Embryonic facial prominence (tissue), 1 donor: ENCODE results near the gene SHBG.
"Not testable (repeated sequence)": the region's sequence is repeated elsewhere in the genome, so short reads cannot be mapped to it uniquely, and the experiment has no call there.

Source experiments
- DNase-seq: peaks from one replicate; pipeline ENCODE4 v3.0.0-alpha.2; 2016; ENCODE audit errors: extremely low spot score

The SHBG gene

GRCh38 chr17:7611635-7612293 lies 18.2 kb upstream of the SHBG start:
- no peak for DNase-seq

- DNase-seq, result no peak
Measured at GRCh38 chr17:7612294-7612640, 17.7 kb upstream of the SHBG start.

GRCh38 chr17:7613769-7614424 lies 16.0 kb upstream of the SHBG start:
- DNase-seq, result no peak

DNA sequence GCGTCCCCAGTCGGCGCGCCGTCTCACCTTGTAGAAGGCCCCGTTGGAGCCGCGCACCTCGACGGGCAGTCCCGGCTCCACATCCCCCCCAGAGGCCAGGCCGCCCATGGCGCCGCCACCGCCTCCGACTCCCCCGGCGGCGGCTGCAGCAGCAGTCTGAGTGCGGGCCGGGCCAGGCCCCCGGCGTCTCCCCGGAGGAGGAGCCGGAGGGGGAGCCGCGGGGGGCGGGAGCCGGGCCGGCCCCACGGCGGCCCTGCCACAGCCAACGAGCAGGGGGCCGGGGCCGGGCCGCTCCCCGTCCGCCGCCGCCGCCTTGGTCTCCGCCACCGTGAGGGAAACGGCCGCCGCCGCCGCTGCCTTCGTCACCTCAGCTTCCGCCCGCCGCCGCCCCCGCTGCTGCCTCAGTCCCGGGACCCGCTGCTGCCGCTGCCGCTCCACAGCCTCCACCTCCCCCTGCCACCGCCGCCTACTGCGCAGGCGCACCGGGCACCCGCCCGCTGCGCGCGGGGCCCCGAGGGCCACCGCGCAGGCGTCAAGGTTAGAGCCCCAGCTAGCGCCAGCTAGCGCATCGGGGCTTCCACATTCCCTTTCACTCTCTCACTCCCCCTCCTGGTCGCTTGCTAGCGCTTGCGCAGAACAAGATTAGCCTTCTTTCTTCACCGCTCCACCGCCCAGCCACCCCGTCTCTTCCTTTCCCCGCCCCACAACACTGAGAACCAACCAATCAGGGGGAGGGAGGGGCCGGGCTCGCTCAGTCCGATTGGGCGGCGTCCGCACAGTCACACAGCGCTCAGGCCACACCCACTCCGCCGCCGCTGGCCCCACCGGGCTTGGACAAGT lies 15.3 kb upstream of the SHBG start, which contains the start of gene FXR2:
FXR2 (minus strand) TSS at position 473 of the 840 bp plus-strand sequence; CDS start at position 108, 365 bp downstream.
- DNase-seq, result peak; percentile 100

DNA sequence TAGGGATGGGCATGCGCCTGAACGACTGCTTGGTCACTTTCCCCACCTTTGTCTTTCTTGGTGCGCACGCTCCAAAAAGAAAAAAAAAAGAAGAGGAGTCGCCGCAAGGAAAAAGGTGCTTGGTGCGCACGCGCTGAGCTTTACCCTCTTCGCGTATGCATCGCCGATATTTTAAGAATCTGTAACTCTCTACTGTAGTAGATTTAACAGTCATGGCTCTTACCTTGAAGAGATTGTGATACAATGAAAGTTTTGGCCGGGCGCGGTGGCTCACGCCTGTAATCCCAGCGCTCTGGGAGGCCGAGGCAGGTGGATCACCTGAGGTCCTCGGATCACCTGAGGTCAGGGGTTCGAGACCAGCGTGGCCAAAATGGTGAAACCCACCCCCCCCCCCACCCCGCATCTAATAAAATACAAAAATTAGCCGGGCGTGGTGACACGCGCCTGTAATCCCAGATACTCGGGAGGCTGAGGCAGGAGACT lies 14.6 kb upstream of the SHBG start:
- DNase-seq, result no peak

DNA sequence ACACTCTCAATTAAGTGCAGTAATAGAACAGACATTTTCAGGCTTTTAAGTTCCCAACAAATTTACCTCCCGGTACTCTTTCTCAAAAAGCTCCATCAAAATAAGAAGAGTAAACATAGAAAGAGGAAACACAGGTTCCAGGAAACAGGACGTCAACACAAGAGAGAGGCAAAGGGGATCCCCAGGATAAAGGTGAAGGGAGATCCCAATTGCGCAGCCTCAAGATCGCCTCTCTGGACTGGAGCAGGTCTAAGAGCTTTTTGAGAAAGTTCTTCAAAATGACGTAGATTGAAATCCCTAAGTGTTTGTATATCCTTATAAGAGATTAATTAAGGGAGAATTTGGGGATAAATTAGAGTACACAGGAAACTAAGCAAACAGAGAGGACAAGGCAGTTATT lies 11.3 kb upstream of the SHBG start:
- no peak for DNase-seq

GRCh38 chr17:7620835-7621234 lies 9.1 kb upstream of the SHBG start:
- DNase-seq, result no peak

DNA sequence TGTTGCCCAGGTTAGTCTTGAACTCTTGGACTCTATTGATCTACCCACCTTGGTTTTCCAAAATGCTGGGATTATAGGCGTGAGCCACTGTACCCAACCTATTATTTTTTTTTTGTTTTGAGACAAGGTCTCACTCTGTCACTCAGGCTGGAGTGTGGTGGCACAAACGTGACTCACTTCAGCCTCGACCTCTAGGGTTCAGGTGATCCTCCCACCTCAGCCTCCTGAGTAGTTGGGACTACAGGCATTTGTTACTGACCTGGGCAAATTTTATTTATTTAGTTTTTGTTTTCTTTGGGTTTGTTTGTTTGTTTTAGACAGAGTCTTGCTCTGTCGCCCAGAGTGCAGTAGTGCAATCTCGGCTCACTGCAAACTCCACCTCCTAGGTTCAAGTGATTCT lies 6.3 kb upstream of the SHBG start:
- no peak for DNase-seq

- DNase-seq, result not testable (repeated sequence)
Measured at GRCh38 chr17:7625749-7626148, 4.2 kb upstream of the SHBG start.

DNA sequence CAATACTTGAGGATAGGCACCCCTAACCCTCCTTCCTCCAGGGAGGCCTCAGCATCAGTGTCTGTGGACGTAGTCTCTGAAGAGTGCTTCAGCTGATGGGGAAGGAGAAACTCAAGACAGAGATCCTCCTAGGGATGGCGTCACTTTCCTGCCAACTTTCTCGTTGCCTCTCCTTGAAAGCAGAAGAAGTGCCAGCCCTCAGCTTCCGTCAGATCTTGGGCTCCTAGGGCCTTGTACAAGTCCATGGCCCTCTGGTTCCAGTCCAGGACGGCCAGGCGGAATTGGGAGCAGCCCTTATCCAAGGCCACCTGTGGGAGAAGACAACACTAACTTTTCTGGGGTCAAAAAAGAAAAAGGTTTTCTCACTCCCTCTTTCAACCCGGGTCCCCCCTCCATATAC lies 3.6 kb upstream of the SHBG start:
- no peak for DNase-seq

DNA sequence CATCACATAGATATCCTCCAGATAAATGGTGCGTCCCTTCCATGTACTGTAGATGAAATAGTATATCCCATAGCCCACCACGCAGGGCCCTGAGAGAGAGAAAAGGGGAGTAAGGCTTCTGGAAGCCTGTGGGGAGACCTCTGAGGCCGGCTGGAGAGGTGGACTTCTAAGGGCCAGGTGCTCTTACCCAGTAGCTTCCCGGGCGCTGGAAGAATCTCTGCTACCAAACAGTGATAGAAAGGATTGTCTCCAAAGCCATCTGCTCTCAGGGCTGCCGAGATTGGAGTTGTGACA lies 3.0 kb upstream of the SHBG start:
- DNase-seq, result no peak

DNA sequence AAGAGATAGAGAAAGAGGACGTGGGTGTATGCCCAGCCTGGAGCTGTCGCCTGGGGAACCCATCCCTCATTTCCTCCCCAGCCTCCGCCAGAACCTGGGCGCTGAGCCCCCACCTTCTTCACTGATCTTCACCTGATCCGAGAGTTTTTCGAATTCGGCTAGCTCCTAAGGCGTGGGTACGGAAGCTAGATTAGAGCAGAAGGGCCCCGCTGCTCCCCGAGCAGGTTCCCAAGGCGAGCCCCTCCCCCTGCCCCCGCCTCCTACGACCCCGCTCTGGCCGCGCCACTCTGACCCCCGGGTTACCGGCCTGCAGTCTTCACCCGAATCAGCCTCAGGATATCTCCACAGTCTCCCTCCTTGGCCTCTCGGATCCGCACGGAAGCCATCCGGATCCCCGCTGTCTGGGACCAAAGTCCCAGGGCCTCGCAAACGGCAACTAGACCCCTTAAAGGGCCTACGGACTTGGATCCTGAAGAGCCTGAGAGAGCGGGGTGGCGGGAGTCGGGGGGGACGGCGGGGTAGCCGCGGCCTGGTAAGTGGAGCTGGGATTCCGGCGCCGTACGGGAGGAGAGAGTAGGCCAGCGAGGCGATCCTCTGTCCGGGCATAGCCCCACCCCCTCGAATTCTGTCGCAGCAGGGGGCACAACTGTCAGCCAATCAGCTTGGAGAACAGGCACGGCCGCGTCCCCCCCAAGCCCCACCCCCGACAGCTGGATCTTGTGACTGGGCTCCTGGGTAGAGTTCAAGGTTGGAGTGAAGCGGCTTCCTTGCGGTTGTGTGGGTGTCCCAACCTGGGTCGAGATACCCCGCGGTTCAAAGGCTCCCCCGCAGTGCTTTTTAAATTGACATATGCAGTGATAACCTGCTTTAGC lies 2.4 kb upstream of the SHBG start, which contains the start of gene SAT2:
SAT2 (minus strand) TSS at position 572 of the 872 bp plus-strand sequence; CDS start at position 386, 186 bp downstream.
- peak; percentile 74 for DNase-seq

DNA sequence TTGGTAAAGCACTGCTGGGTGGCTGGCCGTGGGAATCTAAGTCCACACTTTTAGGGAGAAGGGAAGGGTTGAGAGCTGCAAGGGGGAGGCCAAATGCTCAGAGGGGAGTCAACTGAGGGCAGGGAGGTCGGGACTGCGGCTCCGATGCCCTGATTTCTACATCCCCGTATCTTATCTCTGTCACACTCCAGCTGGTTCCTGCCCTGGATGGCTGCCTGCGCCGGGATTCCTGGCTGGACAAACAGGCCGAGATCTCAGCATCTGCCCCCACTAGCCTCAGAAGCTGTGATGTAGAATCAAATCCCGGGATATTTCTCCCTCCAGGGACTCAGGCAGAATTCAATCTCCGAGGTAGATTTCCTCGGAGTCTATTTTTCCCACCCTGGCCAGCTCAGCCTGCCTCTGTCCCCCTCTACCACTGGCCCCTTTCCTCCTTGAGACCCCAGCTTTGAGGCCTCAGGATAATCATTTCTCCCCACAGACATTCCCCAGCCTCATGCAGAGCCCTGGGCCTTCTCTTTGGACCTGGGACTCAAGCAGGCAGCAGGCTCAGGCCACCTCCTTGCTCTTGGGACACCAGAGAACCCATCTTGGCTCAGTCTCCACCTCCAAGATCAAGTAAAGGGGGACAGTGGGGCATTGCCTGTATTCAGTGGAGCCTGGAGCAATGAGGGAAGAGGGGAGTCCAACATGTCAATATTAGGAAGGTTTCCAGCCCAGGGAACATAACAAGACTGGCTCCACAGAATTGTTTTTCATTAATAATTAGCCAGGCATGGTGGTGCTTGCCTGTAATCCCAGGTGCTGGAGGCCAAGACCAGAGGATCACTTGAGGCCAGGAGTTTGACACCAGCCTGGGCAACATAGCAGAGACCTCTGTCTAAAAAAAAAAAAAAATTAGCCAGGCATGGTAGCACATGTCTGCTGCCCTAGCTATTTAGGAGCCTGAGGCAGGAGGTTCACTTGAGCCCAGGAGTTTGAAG lies 1.8 kb downstream of the SHBG start:
- no peak for DNase-seq

DNA sequence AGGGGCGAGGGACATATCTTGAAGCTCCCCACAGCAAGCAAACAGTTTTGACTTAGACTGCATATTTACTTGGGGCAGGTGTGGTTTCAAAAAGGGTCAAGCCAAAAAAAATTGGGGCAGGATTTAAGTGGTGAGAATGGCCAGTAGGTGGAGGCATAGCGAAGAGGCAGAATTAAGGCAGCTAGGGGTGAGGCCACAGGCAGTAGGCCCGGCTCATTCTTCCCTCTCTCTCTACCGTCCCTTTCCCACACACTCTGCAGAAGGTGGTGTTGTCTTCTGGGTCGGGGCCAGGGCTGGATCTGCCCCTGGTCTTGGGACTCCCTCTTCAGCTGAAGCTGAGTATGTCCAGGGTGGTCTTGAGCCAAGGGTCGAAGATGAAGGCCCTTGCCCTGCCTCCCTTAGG lies 2.6 kb downstream of the SHBG start:
- DNase-seq, result no peak

DNA sequence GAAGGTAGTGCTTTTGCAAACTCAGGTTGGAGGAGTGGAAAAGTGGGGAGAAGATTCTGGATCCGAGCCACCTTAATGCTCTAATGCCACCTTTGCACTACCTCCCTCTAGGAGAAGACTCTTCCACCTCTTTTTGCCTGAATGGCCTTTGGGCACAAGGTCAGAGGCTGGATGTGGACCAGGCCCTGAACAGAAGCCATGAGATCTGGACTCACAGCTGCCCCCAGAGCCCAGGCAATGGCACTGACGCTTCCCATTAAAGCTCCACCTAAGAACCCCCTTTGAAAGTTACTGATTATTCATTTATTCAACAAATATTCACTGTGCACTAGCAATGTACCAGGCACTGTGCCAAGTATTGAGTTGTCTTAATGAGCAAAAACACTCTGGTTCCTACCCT lies 3.2 kb downstream of the SHBG start:
- DNase-seq, result no peak

GRCh38 chr17:7634384-7634783 lies 4.4 kb downstream of the SHBG start:
- no peak for DNase-seq

- no peak for DNase-seq
Measured at GRCh38 chr17:7636163-7636562, 6.2 kb downstream of the SHBG start.

DNA sequence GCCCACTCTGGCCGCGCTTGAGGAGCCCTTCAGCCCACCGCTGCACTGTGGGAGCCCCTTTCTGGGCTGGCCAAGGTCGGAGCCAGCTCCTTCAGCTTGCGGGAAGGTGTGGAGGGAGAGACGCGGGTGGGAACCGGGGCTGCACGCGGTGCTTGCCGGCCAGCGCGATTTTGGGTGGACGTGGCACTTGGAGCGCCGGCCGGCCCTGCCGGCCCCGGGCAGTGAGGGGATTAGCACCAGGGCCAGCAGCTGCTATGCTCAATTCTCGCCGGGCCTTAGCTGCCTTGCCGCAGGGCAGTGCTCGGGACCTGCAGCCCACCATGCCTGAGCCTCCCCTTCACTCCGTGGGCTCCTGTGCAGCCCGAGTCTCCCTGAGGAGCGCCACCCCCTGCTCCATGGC lies 10.8 kb downstream of the SHBG start:
- DNase-seq, result no peak

DNA sequence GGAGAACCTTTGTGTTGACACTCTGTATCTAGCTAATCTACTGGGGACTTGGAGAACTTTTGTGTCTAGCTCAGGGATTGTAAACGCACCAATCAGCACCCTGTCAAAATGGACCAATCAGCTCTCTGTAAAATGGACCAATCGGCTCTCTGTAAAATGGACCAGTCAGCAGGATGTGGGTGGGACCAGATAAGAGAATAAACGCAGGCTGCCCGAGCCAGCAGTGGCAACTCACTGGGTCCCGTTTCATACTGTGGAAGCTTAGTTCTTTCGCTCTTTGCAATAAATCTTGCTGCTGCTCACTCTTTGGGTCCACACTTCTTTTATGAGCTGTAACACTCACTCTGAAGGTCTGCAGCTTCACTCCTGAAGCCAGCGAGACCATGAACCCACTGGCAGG lies 11.7 kb downstream of the SHBG start:
- not testable (repeated sequence) for DNase-seq

GRCh38 chr17:7644775-7645174 lies 14.8 kb downstream of the SHBG start:
- no peak for DNase-seq

GRCh38 chr17:7646457-7646856 lies 16.5 kb downstream of the SHBG start:
- no peak for DNase-seq
